ENCODE results near the gene KIAA0408. TPM values are rescaled to one million over a fixed set of nuclear protein-coding genes. Genes with fewer than 3 reads are reported as not detected.

KIAA0408 gene
- total RNA-seq, 1 experiment from 2014 or later = 3.1 TPM

DNA sequence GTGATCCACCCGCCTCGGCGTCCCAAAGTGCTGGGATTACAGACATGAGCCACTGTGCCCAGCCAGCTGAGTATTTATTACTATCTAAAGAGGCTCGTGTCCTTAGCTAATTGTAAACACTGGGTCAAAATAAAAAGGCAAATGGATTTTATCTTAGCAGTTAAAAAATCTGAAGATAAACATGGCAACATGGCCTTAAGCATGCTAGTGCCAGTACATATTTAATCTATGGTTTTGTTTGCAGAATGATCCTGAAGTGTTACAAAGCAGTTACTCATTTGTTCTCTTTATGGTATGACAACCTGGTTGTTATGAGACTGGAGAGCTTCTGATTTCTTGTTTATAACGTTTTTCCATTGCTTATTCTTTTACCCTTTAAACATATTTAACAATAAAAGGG lies 3.9 kb upstream of the KIAA0408 start:
- Mint-ChIP-seq H3K4me3 (no peak overlapping the region), H3K27ac (no peak overlapping the region), H3K9me3 (no peaks in the 10 kb centered on the region), H3K36me3 (ENCODE audit: insufficient read depth in 1 of 3, low read depth in 3 of 3) (no peaks in the 10 kb centered on the region), H3K27me3 (ENCODE audit: low read depth) (no peaks in the 10 kb centered on the region), H3K4me1 (peaks cover 32 to 35% of the 10 kb centered on the region in 2 experiments)
- H4K5ac ChIP-seq (ENCODE audit: insufficient read length, low read depth, low read length) = no peak overlapping the region
- H3K4me1 ChIP-seq (ENCODE audit: insufficient read depth, low read length) = no peaks in the 10 kb centered on the region; the same call in 1 of the 2 replicates
- no peak overlapping the region for H3T11ph ChIP-seq (ENCODE audit: low read length)
- no peak overlapping the region for H2BK15ac ChIP-seq (ENCODE audit: low read depth, low read length)
- H4K20me1 ChIP-seq (ENCODE audit: control insufficient read depth, insufficient read depth, insufficient read length) = no peaks in the 10 kb centered on the region
- H2BK120ac ChIP-seq (ENCODE audit: low read depth, low read length, poor library complexity, severe bottlenecking) = no peak overlapping the region
- H3K27ac ChIP-seq (ENCODE audit: insufficient read length, low read depth, low read length) = no peak overlapping the region
- H2BK20ac ChIP-seq (ENCODE audit: low read depth, low read length, poor library complexity, severe bottlenecking) = no peak overlapping the region
- H3K23ac ChIP-seq (ENCODE audit: insufficient read length, low read depth, low read length) = no peak overlapping the region
- no peak overlapping the region for H3K4ac ChIP-seq (ENCODE audit: low read depth, low read length)
- H3K23me2 ChIP-seq (ENCODE audit: insufficient read length, low read depth, low read length, poor library complexity, severe bottlenecking) = no peaks in the 10 kb centered on the region
- no CpG with 5 or more reads among the region's 5 CpGs for WGBS (ENCODE audit: extremely low coverage, insufficient read length, low lambda C conversion rate)
- H2BK12ac ChIP-seq (ENCODE audit: insufficient read length, low read depth, low read length) = no peak overlapping the region
- H3K27me3 ChIP-seq (ENCODE audit: insufficient read depth, low read length) = no peaks in the 10 kb centered on the region
- H4K8ac ChIP-seq (replicated peaks; ENCODE audit: insufficient read length, low read depth, low read length) = no peak overlapping the region
- H3K79me2 ChIP-seq (ENCODE audit: insufficient read depth, low read length) = no peaks in the 10 kb centered on the region
- H2AK5ac ChIP-seq (ENCODE audit: insufficient read length, low read length) = no peak overlapping the region
- no peak overlapping the region for H2AFZ ChIP-seq (ENCODE audit: low read length)
- H3K79me1 ChIP-seq (ENCODE audit: insufficient read depth, low read depth, low read length, poor library complexity, severe bottlenecking) = no peaks in the 10 kb centered on the region
- H3K56ac ChIP-seq (ENCODE audit: insufficient read length, low read depth, low read length) = no peak overlapping the region
- DNase-seq = no peak
- no peaks in the 10 kb centered on the region for H3K9me3 ChIP-seq (ENCODE audit: control insufficient read depth, low read depth, low read length)
- no peak overlapping the region for H3K18ac ChIP-seq (ENCODE audit: insufficient read length, low read depth, low read length)
- TF ChIP-seq, protein P1, sequence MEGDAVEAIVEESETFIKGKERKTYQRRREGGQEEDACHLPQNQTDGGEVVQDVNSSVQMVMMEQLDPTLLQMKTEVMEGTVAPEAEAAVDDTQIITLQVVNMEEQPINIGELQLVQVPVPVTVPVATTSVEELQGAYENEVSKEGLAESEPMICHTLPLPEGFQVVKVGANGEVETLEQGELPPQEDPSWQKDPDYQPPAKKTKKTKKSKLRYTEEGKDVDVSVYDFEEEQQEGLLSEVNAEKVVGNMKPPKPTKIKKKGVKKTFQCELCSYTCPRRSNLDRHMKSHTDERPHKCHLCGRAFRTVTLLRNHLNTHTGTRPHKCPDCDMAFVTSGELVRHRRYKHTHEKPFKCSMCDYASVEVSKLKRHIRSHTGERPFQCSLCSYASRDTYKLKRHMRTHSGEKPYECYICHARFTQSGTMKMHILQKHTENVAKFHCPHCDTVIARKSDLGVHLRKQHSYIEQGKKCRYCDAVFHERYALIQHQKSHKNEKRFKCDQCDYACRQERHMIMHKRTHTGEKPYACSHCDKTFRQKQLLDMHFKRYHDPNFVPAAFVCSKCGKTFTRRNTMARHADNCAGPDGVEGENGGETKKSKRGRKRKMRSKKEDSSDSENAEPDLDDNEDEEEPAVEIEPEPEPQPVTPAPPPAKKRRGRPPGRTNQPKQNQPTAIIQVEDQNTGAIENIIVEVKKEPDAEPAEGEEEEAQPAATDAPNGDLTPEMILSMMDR (conservative IDR thresholded peaks at IDR 0.05) = no peak
- H3K4me2 ChIP-seq (ENCODE audit: insufficient read depth, insufficient read length, low read length) = no peak overlapping the region
- no peak overlapping the region for H3K9ac ChIP-seq (ENCODE audit: extremely low read depth, insufficient read length, low read length)
- H4K91ac ChIP-seq (ENCODE audit: insufficient read length, low read depth, low read length) = no peak overlapping the region
- no peak overlapping the region for H3K14ac ChIP-seq (ENCODE audit: insufficient read depth, low read length)
- H2BK5ac ChIP-seq (ENCODE audit: insufficient read length, low read length) = no peak overlapping the region

Measured in H9 (cell line).